Erythroblast (primary cell): ENCODE data around the gene ZMYM1.

Experiments used
- GATA1 ChIP-seq: IDR thresholded peaks from 2 replicates; pipeline ENCODE4 v1.6.1; 2011; ENCODE audit warnings: low read depth, mild to moderate bottlenecking, control low read depth, low read length, moderate library complexity
- POLR2A ChIP-seq: IDR thresholded peaks from 2 replicates; pipeline ENCODE4 v1.6.1; 2011; ENCODE audit warnings: mild to moderate bottlenecking, low read length

DNA sequence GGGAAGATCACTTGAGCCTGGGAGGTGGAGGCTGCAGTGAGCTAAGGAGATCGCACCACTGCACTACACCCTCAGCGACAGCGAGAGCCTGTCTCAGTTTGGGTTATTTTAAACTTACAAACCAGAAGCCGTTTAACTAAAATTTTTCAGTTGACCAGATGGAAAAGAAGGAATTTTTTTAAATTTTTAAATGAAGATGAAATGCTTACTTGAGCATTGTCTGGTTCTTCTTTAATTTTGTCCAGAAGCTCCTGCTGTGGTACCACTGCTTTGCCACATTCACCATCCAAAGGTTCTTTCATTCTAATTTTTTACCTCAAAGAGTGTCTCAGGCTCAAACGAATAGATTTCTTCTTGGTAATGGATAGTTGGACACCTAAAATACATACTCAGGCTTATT lies 48.8 kb upstream of the ZMYM1 start:
- TF ChIP-seq POLR2A (no peak), GATA1 (no peak)
